ENCODE results near the gene HES1.

Gene HES1

DNA sequence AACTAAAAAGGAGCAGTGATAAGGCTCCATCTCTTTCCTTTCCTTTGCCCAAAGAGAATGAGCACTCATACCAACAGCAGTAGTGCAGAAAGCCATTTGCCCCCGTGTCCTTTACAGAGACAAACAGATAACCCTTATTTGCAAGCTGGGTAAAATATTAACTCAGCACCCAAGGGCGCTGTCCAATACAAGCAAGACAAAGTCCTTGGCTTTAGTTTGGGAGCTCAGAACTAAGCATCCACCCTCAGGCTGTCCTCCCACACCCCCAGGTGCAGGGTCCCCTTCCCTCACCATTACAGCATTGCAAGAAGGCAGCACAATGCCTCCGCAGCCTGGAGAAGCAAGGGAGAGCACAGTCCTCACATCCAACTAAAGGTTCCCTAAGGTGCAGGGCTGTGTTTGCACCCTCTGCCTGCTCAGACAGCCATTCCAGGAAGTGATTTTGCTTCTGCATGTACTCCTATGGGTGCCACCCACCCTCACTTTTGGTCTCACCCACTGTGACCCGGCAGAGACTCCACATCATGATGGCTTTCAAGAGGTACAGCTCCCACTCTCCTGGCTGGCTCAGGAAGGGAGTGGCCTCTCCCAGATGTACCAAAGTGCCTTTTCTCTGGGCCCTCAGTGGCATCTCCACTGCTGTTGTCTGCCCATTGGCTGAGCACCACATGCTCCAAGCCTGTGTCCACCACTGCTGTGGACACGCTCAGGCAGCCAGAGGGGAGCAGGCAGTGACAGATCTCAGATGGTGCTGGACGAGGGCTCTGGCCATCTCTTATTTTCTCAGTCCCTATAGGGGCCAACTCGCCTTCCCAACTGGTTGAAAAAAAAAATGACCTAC lies 34.1 kb upstream of the HES1 start:
- ChIA-PET CTCF (no interaction called here), POLR2A (no interaction called here)
- DNase-seq (ENCODE audit: low read depth, low spot score): no peak
- H3K4me3 ChIP-seq (ENCODE audit: low read depth, low read length): no peak overlapping the region
- TF ChIP-seq, protein P1, sequence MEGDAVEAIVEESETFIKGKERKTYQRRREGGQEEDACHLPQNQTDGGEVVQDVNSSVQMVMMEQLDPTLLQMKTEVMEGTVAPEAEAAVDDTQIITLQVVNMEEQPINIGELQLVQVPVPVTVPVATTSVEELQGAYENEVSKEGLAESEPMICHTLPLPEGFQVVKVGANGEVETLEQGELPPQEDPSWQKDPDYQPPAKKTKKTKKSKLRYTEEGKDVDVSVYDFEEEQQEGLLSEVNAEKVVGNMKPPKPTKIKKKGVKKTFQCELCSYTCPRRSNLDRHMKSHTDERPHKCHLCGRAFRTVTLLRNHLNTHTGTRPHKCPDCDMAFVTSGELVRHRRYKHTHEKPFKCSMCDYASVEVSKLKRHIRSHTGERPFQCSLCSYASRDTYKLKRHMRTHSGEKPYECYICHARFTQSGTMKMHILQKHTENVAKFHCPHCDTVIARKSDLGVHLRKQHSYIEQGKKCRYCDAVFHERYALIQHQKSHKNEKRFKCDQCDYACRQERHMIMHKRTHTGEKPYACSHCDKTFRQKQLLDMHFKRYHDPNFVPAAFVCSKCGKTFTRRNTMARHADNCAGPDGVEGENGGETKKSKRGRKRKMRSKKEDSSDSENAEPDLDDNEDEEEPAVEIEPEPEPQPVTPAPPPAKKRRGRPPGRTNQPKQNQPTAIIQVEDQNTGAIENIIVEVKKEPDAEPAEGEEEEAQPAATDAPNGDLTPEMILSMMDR (IDR thresholded peaks at IDR 0.05; ENCODE audit: insufficient read depth, low read length, missing control alignments): no peak

GRCh38 chr3:194102436-194102835 lies 33.5 kb upstream of the HES1 start:
- TF ChIP-seq, protein P1 (IDR thresholded peaks at IDR 0.05; ENCODE audit: insufficient read depth, low read length, missing control alignments): no peak
- ChIA-PET POLR2A (no interaction called here), CTCF (no interaction called here)
- H3K4me3 ChIP-seq (ENCODE audit: low read depth, low read length): no peak overlapping the region
- no peak for DNase-seq (ENCODE audit: low read depth, low spot score)

DNA sequence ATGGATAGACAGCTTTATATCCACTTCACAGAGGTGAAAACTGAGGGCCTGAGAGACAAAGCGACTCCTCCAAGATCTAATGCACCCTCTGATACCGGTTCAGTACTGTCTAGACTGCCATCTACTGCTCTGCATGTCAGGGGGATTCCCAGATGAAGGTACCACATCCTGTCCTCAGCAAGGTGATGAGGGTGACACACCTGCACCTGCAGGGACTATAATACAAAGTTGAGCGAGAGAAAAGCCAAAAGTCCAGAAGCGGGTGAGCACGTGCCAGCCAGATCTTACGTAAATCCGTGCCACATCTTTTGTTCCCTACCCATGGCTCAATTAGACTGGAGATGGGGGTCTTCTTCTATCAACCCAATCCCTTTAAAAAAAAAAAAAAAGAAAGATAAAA lies 32.4 kb upstream of the HES1 start:
- no peak overlapping the region for H3K4me3 ChIP-seq (ENCODE audit: low read depth, low read length)
- CTCF ChIA-PET: interaction anchor here (0.9 kb wide), 1 partner anchor 212 kb away, joined by 3 read pairs; no protein-coding TSS in a partner anchor
- POLR2A ChIA-PET: no interaction called here
- TF ChIP-seq, protein P1 (IDR thresholded peaks at IDR 0.05; ENCODE audit: insufficient read depth, low read length, missing control alignments): no peak
- no peak for DNase-seq (ENCODE audit: low read depth, low spot score)

- no peak for DNase-seq (ENCODE audit: low read depth, low spot score)
- ChIA-PET POLR2A (interaction anchor here (0.6 kb wide), 1 partner anchor 22 kb away, joined by 3 read pairs; no protein-coding TSS in a partner anchor), CTCF (interaction anchor here (0.7 to 0.9 kb wide), 2 partner anchors 12 to 211 kb away, joined by 3 read pairs; no protein-coding TSS in a partner anchor)
These were observed 31.8 kb upstream of the HES1 start for GRCh38 chr3:194103983-194104751.

DNA sequence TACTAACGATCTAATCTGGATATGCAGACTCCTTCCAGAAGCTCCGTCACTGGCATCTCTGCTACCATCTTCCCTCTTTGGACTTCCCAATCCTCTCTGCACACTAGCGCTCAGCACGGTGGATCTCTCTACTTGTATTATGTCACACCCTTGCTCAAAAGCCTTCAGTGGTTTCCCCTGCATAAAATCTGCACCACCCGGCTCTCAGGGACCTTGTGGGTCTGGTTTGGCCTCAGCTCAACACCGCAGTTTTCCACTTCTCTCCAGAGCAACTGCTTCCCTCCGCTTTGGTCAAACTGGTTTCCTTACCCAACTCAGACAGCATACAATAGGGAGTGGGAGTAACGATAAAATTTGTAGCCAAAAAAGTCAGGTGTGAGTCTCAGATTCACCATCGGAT lies 30.7 kb upstream of the HES1 start:
- ChIA-PET CTCF (interaction anchor here (0.7 kb wide), 1 partner anchor 11 kb away, joined by 3 read pairs; no protein-coding TSS in a partner anchor), POLR2A (no interaction called here)
- no peak for DNase-seq (ENCODE audit: low read depth, low spot score)
- no peak overlapping the region for H3K4me3 ChIP-seq (ENCODE audit: low read depth, low read length)
- TF ChIP-seq, protein P1 (IDR thresholded peaks at IDR 0.05; ENCODE audit: insufficient read depth, low read length, missing control alignments): no peak

More at GRCh38 chr3:194103983-194104751, 31.8 kb upstream of the HES1 start:
- H3K4me3 ChIP-seq (ENCODE audit: low read depth, low read length): no peak overlapping the region
- TF ChIP-seq, protein P1 (IDR thresholded peaks at IDR 0.05; ENCODE audit: insufficient read depth, low read length, missing control alignments): no peak

- H3K4me3 ChIP-seq (ENCODE audit: low read depth, low read length): no peak overlapping the region
- TF ChIP-seq, protein P1 (IDR thresholded peaks at IDR 0.05; ENCODE audit: insufficient read depth, low read length, missing control alignments): no peak
- DNase-seq (ENCODE audit: low read depth, low spot score): no peak
- ChIA-PET CTCF (no interaction called here), POLR2A (no interaction called here)
These were observed 28.8 kb upstream of the HES1 start for GRCh38 chr3:194107107-194107506.

Data from AG04449 (cell line).